Measurements from ENCODE around the gene PLCL2.

DNA sequence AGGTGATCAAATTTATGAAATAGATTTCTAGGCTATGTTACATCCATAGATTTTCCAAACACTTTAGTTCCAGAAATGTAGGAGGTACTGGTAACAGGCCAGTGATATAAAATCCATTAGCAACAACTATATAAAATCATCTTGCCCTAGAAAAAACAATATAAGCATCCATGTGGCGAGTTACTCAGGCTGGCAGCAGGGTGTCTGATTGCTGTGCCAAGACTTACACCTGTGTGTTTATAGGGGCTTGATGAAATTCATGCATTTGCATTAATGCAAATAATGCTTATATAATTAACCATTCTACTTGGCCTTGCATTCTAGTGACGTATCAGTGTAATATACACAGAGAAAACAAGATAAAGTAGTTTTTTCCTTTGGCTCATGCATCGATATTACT is 153.4 kb downstream of the PLCL2 start:
- no peak for TF ChIP-seq NR2F2 (IDR thresholded peaks at IDR 0.05)
- TF ChIP-seq GABPA (IDR thresholded peaks at IDR 0.05 in 1 of 2, conservative IDR thresholded peaks at IDR 0.05 in 1 of 2), result no peak
- TF ChIP-seq, protein P1, sequence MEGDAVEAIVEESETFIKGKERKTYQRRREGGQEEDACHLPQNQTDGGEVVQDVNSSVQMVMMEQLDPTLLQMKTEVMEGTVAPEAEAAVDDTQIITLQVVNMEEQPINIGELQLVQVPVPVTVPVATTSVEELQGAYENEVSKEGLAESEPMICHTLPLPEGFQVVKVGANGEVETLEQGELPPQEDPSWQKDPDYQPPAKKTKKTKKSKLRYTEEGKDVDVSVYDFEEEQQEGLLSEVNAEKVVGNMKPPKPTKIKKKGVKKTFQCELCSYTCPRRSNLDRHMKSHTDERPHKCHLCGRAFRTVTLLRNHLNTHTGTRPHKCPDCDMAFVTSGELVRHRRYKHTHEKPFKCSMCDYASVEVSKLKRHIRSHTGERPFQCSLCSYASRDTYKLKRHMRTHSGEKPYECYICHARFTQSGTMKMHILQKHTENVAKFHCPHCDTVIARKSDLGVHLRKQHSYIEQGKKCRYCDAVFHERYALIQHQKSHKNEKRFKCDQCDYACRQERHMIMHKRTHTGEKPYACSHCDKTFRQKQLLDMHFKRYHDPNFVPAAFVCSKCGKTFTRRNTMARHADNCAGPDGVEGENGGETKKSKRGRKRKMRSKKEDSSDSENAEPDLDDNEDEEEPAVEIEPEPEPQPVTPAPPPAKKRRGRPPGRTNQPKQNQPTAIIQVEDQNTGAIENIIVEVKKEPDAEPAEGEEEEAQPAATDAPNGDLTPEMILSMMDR (IDR thresholded peaks at IDR 0.05; ENCODE audit: low read depth, low read length, missing input control), result no peak
- TF ChIP-seq TAF1 (conservative IDR thresholded peaks at IDR 0.05), result no peak
- no peak for TF ChIP-seq HNF4A (conservative IDR thresholded peaks at IDR 0.05)
- no peak for TF ChIP-seq RAD21 (IDR thresholded peaks at IDR 0.05)
